NCI-H187 treated with DMSO at 0.1 percent for 48 hours (cell line): ENCODE results near the gene ZNF221.

ENCODE experiments used
- DNase-seq: peaks from one replicate; lab custom pipeline; 2025; lab: John Stamatoyannopoulos, UW

ZNF221 gene

DNA sequence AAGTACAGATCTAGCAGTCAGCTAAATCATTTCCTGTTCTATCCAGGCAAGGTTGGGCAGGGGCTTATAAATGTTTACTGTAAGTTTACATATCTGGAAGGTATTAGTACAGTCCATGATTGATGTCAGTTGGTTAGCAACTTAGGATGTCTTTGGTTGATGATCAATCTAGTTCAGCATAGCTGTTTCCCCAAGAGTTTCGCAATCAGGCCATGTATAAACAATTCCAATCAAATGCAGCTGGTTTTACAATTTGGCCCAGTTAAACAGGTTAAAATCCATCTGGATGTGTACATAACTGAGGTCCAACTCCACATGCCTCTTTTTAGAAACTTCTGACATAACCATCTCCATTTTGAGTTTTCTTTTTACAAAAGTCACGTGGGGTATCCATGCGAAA, 6.9 kb downstream of the ZNF221 start:
- DNase-seq, result no peak

GRCh38 chr19:43960411-43960810, 9.4 kb downstream of the ZNF221 start:
- no peak for DNase-seq

GRCh38 chr19:43966079-43966694, 15.2 kb downstream of the ZNF221 start:
- DNase-seq, result no peak

DNA sequence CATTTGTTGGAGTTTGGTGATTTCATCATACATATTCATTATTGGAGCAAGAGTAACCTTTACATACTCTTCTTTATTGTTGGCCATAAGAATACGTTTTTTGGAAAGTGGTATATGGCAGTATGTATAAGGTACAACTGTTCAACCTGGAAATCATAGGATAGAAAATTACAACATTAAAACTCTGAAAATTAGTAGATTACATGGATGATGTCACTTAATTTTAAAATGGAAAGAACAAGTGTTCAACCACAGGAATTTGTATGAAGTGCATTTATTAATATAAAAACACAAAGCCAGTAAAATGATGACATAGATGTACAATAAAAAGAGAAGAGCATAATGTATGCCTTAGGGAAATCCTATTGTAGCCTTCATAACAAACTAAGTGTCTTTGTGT, 25.7 kb downstream of the ZNF221 start:
- DNase-seq, result no peak

GRCh38 chr19:43983544-43983911, 32.5 kb downstream of the ZNF221 start:
- DNase-seq, result no peak

DNA sequence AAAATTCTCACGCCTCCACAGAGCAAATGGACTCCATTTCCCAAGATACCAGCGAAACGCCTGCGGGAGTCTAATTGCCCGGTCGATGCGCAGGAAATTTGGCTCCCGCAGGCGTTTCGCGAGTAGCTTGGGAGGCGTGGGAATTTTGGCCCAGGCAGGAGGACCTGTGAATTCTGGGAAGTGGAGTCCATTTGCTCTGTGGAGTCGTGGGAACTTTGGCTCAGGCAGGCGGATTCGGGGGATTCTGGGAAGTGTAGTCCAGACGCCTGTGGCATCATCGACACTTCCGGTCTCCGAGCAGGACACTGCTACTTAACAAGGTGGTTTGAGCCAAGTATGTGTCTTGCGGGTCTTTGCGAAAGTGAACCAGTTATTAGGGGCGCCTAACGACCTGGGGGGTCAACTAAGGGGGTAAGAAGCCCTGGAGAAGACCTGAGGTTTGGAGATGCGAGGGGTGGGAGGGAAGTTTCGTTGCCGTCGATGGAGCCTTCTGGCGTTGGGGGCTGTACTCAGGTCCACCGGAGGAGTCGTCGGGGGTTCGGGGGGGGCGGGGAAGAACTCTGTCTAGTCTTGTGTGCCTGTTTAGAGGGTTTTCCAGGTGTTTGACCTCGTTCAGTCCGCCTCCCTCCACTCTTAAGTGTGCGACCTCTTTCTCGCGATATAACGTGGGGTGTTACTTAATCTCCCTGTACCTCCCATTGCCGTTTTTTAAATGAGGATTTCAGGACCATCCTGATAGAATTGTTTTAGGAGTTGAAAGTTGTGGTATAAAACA, 33.1 kb downstream of the ZNF221 start, which contains the start of gene ZNF155:
Gene ZNF155 (plus strand): TSS at position 277 of the 775 bp plus-strand sequence. CDS start 4,356 bp downstream, outside the sequence.
- DNase-seq, result peak; percentile 95

DNA sequence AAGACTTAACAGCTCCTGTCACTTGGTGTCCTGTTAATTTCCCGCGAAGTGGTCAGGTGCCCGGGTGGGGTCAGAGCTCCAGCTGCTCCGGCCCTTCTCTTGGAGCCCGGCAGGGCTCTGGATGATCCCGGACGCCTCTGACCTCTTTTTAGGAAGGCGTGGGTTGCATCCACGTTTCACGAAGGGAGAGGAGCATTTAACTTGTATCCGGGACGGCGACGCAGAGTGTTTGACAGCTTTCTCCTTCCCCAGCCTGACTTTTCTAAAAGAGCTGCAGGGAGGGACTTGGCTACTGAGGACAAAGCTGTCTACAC, 33.6 kb downstream of the ZNF221 start:
- DNase-seq, result no peak

DNA sequence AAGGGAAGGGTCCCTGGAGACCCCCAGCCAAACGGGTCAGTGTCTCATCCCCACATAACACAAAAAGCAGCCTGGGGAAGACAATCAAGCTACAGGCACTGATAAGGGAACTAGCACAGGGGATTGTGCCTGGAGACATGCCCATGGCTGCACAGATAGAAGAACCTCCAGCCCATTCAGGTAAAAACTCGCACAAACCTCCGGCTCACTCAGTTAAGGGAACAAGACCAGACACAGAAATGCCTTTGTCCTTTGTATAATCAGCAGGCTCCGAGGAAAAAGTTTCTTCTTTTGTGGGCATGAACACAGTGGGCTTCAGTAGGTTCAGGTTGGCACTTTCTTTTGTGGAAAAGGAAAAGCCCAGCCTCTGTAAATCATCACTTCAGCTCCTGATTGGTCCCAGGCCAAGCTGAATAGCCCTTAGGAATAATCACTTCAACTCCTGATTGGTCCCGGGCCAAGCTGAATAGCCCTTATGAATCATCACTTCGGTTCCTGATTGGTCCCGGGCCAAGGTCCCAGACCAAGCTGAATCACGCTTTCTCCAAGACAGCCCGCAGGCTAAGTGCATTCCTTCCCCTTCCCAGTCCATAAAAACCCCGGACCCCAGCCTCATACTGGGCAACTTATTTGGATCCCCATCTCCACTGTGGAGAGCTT, 46.7 kb downstream of the ZNF221 start:
- no peak for DNase-seq

DNA sequence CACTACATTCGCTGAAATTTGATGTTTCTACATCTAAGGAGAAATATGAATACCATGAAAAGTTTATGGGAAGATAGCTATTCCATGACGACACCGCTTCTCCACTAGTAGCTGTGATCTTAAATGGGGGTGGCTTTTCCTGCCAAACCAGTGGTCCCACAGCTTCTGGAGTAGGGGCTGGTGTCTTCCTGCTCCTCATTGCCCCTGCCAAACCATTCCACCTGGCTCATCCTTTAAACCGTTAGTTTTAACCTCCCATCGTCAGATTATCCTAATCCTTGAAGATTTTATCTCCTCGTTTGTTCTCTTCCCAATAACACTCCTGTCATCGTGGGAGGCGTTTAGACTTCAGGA, 51.2 kb downstream of the ZNF221 start:
- DNase-seq, result no peak

GRCh38 chr19:44002566-44003460, 51.8 kb downstream of the ZNF221 start, which contains the start of gene ZNF230:
ZNF230 (plus strand) TSS chr19:44002957; CDS start chr19:44007079, 4,122 bp downstream.
- peak; percentile 92 for DNase-seq

DNA sequence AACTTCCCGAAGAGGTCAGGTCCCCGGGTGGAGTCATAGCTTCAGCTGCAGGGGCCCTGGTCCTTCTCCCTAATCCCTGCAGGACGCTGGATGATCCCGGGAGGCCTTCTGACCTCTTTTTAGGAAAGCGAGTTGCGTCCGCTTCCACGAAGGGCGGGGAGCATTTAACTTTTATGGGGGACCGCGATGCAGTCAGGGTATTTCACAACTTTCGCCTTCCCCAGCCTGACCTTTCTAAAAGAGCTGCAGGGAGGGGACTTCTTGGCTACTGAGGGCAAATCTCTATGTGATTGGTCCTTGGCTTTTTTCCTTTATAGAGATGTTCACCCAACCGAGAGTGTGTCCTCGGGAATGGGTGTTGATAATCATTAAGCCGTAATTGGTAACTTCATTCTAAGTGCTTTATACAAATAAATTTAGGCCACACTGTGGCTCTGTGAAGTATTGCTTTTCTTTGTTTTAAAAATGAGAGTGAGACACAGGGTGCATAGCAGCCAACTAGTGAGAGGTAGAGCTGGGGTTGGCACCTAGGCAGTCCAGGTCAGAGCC, 52.5 kb downstream of the ZNF221 start:
- no peak for DNase-seq

- no peak for DNase-seq
Measured at GRCh38 chr19:44005973-44006372, 54.9 kb downstream of the ZNF221 start.

DNA sequence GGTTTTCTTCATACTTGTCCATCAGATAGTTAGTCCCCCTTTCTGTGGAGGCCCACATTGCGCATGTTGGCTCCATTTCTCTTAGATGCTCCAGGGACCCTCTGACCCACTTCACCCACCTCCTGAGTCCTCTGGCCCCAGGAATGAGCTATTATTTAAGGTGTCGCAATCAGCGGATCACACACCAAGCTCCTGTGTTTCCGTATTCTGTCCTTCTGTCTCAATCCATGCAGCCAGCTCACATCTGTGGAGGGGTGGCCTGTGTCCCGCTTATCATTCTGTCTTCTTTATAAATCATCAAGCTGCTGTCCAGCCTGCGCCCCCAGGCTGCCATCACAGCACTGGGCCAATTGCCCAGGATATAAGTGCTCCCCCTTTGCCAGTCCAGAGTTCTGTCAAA, 56.4 kb downstream of the ZNF221 start:
- DNase-seq, result no peak

- DNase-seq, result no peak
Measured at GRCh38 chr19:44010468-44010867, 59.4 kb downstream of the ZNF221 start.
